GM12865 (cell line): Measurements from ENCODE around the gene CALML3.

Experiments
- DNase-seq: peaks from one replicate; pipeline ENCODE4 v3.0.0; 2010; ENCODE audit warnings: low read depth
- H3K4me3 ChIP-seq: 2 replicates; pipeline ENCODE4 v1.5.1; 2011; ENCODE audit warnings: mild to moderate bottlenecking, low read depth, low read length, control low read depth
- TF ChIP-seq, protein P1 (sequence below): IDR thresholded peaks from 2 replicates; pipeline ENCODE4 v1.5.1; 2011; ENCODE audit warnings: low read length, control low read depth, low read depth, inconsistent platforms; ENCODE audit not compliant: insufficient read depth; ENCODE audit errors: missing control alignments

The CALML3 gene

DNA sequence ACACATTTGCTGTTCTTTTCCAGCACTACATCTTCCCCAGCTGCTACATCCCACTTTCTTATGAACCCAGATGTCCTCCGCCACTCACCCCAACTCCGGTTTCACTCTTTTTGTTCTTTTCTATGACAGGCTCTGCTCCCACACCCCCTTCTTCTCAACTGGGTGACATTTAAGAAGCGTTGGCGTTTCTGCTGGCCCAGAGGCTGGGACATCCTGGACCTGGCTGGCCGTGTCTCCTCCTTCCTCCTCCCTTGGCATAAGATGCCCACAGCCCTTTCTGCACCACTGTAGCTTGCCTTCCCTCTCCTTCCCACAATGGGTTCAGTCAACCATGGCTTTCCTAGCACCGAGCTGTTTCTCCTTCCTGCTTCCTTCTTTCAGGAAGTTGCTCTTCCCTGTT lies 16.0 kb upstream of the CALML3 start:
- TF ChIP-seq, protein P1, sequence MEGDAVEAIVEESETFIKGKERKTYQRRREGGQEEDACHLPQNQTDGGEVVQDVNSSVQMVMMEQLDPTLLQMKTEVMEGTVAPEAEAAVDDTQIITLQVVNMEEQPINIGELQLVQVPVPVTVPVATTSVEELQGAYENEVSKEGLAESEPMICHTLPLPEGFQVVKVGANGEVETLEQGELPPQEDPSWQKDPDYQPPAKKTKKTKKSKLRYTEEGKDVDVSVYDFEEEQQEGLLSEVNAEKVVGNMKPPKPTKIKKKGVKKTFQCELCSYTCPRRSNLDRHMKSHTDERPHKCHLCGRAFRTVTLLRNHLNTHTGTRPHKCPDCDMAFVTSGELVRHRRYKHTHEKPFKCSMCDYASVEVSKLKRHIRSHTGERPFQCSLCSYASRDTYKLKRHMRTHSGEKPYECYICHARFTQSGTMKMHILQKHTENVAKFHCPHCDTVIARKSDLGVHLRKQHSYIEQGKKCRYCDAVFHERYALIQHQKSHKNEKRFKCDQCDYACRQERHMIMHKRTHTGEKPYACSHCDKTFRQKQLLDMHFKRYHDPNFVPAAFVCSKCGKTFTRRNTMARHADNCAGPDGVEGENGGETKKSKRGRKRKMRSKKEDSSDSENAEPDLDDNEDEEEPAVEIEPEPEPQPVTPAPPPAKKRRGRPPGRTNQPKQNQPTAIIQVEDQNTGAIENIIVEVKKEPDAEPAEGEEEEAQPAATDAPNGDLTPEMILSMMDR = no peak
- no peak for DNase-seq
- no peak overlapping the region for H3K4me3 ChIP-seq

DNA sequence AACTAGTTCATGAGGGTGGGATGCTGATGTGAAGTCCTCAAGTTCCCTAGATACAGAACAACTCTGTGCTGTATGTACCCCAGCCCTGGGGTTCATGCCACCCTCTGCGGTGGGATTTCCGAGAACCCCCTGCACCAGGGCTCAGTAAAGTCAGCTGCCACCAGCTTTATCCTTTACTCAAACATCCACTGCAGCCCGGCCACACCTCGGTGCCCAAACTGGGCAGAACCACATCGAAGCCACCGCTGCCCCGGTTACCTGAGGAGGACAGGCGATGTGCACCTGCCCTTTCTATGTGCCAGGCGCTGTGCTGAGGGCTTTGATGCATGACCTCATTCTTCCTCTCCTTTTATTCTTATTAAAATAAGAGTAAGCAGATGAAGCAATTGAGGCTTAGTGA lies 15.5 kb upstream of the CALML3 start:
- no peak overlapping the region for H3K4me3 ChIP-seq
- no peak for DNase-seq
- TF ChIP-seq, protein P1 = no peak

DNA sequence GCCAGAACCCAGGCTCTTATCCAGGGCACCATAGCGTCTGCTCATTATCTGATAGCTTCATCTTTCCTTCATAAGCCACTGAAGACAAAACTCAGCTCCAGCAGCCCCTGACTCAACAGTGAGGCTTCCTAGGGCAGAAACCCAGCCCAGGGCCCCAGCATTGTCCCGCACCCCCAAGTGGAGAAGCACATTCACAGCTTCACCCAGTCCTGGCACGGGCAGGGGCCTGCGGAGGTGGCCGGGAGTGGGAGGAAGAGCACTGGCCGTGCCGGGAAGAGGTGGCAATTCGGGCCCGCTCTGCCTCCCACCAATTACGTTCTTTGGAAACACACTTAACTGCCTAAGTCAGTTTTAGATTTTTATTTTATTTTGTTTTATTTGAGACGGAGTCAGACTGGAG lies 15.1 kb upstream of the CALML3 start:
- no peak overlapping the region for H3K4me3 ChIP-seq
- TF ChIP-seq, protein P1 = no peak

DNA sequence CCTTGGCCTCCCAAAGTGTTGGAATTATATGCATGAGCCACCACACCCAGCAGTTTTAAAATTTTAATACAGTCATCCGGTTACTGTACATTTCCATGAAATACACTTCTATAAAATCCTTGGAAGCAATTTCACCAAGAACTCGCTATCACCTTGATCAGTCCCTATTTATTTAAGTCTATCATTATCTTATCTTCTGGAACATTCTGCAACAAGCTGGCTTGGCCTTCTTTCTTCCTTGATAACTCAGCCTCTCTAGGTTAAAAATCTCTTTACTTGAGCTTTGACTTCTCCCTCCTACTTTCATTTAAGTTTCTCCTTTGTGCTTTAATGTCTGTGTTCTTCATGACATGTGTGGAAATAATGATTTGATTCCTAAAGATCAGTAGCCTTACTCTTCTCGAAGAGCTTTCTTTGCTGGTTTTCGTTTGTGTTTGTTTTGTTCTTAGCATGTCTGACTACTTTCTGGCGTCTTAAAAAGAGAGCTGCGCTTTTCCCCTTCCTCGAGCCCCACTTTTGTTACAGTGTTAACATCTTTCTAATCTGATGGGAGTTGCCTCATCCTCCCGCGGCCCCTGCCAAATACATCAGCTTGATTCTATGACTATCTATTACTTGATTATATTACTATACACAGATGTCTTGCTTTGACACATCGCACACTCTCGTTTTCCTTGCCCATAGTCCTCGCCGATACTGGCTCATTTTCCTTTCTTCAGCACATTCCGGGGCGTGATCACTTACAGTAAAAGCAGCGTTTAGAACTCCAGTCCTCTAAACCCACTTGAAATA lies 14.3 kb upstream of the CALML3 start:
- TF ChIP-seq, protein P1 = no peak

More for the DNA sequence above, 15.1 kb upstream of the CALML3 start:
- DNase-seq = no peak

DNA sequence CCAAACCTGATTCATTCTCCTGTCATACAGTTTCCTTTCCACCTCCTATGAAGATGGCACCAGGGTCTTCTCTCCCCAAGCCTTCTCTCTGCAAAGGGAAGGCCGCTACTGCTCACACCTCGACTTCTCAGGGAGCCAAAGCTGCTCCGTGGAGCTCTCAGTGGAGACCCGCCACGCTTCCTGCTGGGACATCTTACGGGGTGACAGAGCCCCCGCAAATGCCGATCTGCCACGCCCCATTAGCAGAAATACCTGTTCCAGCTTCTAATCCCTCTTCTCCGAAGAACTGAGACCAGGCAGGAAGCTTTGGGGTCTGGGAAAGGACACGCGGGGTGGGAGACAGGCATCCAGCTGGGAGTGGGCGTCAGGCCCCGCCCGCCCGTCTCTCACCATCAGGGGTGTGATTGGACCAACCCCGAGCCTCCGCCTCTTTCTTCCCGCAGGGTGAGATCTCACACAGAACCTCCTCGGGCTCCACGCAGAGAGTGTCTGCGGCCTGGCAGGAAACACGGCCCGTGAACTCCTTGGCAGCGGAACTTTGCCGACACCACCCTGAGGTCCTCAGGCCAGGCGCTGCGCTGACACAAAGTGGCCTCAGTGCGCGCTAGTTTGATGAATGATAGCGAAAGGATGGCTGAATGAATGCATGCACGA lies 13.4 kb upstream of the CALML3 start:
- no peak overlapping the region for H3K4me3 ChIP-seq
- TF ChIP-seq, protein P1 = no peak
- DNase-seq = no peak

More for the DNA sequence above, 14.3 kb upstream of the CALML3 start:
- DNase-seq = no peak
- H3K4me3 ChIP-seq = no peak overlapping the region

DNA sequence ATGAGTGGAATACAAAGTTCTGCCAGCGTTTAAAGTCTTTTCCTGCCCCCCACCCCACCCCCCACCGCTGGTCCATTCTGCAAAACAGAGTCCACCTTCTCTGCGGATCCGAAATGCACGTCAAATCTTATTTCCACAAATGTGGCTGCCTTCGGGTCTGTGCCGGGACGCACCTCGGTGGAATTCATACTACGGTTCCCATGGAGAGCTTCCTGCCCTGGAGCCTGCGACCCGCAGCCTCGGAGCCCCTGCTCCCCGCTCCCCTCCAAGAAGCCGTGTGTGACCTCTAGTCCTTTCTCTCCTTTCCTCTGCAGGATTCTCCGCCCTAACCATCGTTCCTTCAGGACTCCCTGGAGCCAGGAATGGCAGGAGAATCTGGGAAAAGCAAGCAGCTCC lies 12.9 kb upstream of the CALML3 start:
- no peak for DNase-seq
- H3K4me3 ChIP-seq = no peak overlapping the region
- TF ChIP-seq, protein P1 = no peak

DNA sequence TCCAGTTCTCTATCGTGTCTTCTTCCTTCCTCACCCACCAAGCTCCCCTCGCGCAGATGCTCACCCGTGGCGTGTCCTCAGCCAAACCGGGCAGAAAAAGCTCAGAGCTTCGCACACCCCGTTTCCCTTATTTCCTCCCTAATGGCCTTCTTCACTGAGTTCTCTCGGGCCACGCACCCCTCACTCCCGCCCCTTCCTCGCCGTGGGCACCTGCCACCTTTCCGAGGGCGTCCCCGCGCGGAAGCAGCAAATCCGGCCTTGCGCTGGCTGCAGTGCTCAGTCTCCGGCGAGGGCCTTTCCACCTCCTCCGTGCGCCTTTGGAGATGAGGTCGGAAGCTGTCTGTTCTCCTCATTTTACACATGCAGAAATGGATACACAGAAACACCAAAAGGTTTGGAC lies 12.4 kb upstream of the CALML3 start:
- no peak overlapping the region for H3K4me3 ChIP-seq
- TF ChIP-seq, protein P1 = no peak
- no peak for DNase-seq
